ENCODE measurements around the gene CHURC1.
A peak's percentile ranks its signal among the peaks of the same experiment; 100 is the strongest.

The CHURC1 gene

DNA sequence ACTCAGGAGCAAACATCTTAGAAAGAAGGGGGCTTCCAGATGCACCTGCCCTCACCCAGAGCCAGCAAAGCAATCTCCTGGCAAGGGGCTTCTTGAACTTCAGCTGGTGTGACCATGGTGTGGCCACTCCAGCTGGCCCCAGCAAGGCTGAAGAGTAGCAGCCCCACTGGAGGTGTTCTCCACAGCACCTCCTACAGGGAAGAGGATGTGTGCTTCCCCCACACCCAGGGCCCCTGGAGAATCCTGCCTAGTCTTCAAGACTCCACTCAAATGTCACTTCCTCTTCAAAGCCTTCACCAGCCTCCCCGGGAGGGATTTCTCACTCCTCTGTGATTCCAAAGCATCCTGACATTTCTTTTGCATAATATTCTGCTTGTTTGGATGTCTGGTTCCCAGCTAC lies 49.4 kb downstream of the CHURC1 start:
- TF ChIP-seq, protein P1, sequence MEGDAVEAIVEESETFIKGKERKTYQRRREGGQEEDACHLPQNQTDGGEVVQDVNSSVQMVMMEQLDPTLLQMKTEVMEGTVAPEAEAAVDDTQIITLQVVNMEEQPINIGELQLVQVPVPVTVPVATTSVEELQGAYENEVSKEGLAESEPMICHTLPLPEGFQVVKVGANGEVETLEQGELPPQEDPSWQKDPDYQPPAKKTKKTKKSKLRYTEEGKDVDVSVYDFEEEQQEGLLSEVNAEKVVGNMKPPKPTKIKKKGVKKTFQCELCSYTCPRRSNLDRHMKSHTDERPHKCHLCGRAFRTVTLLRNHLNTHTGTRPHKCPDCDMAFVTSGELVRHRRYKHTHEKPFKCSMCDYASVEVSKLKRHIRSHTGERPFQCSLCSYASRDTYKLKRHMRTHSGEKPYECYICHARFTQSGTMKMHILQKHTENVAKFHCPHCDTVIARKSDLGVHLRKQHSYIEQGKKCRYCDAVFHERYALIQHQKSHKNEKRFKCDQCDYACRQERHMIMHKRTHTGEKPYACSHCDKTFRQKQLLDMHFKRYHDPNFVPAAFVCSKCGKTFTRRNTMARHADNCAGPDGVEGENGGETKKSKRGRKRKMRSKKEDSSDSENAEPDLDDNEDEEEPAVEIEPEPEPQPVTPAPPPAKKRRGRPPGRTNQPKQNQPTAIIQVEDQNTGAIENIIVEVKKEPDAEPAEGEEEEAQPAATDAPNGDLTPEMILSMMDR (conservative IDR thresholded peaks at IDR 0.05; ENCODE audit: low read depth, low read length), result no peak
- H3K4me3 ChIP-seq (ENCODE audit: low read length), result no peak overlapping the region
- no peak for DNase-seq (ENCODE audit: low read depth)

- no peak for DNase-seq (ENCODE audit: low read depth)
- TF ChIP-seq, protein P1 (conservative IDR thresholded peaks at IDR 0.05; ENCODE audit: low read depth, low read length), result no peak
- no peak overlapping the region for H3K4me3 ChIP-seq (ENCODE audit: low read length)
These were observed 51.2 kb downstream of the CHURC1 start for GRCh38 chr14:64965356-64966000.

- TF ChIP-seq, protein P1 (conservative IDR thresholded peaks at IDR 0.05; ENCODE audit: low read depth, low read length), result no peak
- no peak overlapping the region for H3K4me3 ChIP-seq (ENCODE audit: low read length)
- no peak for DNase-seq (ENCODE audit: low read depth)
These were observed 52.7 kb downstream of the CHURC1 start for GRCh38 chr14:64966976-64967375.

DNA sequence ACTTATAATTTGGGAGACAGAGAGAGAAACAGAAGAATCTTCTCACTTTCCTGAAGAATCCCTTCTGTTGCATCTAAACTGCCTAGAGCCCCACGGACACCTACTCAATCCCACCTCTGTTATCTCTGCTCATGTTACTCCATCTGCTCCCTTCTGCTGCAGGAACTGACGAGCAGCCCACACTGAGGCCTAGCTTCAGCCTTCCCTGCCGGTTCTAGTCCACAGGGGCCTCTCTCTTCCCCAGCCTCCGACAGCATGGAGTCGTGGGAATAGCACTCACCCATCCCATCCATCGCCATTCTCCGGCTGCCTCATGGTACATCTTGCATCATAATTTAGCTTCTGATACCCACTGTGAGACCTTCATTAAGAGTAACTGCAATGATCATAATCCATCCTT lies 53.9 kb downstream of the CHURC1 start:
- H3K4me3 ChIP-seq (ENCODE audit: low read length), result no peak overlapping the region
- no peak for DNase-seq (ENCODE audit: low read depth)
- TF ChIP-seq, protein P1 (conservative IDR thresholded peaks at IDR 0.05; ENCODE audit: low read depth, low read length), result no peak

DNA sequence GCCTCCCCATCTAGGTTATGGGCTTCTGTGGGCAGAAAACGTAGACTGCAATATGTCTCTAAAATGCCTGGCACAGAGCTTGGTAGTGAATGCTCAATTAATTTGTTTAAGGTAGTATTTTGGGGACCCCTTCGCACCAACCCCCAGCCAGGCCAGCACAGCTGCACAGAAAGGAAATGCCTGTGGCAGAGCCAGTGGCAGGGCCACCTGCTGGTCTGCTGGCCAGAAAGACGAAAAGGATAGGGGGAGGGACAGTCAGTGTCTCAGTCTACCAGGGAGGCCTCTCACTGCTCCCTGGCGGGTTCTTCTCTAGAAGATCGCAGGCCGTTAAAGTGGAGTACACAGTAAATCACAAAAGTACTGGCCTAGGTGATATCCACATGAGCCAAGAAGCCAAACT lies 54.4 kb downstream of the CHURC1 start:
- DNase-seq (ENCODE audit: low read depth), result no peak
- no peak overlapping the region for H3K4me3 ChIP-seq (ENCODE audit: low read length)
- TF ChIP-seq, protein P1 (conservative IDR thresholded peaks at IDR 0.05; ENCODE audit: low read depth, low read length), result no peak

DNA sequence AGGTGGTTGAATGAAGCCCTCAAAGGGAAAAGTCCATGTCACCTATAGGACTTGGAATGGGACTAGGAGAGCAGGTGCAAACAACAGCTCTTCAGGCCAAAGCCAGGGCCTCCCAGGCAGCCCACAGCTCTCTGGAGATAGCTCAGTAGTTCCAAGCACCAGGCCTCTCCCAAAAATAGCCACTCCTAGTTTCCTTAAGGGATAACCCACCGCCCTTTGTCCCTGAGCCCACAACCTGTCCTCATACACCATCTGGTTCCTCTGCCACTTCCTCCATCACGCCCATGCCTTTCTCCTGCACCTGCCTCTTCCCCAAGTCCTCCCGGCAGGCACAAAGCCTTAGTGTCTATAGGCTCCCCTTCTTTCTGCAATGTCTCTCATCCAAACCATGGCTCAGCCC lies 55.8 kb downstream of the CHURC1 start:
- H3K4me3 ChIP-seq (ENCODE audit: low read length), result no peak overlapping the region
- TF ChIP-seq, protein P1 (conservative IDR thresholded peaks at IDR 0.05; ENCODE audit: low read depth, low read length), result no peak
- no peak for DNase-seq (ENCODE audit: low read depth)

- DNase-seq (ENCODE audit: low read depth), result no peak
- H3K4me3 ChIP-seq (ENCODE audit: low read length), result peak overlapping the region; percentile 60
- TF ChIP-seq, protein P1 (conservative IDR thresholded peaks at IDR 0.05; ENCODE audit: low read depth, low read length), result no peak
These were observed 56.7 kb downstream of the CHURC1 start for GRCh38 chr14:64970776-64971477.

Data from retinal pigment epithelial cell (primary cell).